Superior temporal gyrus (tissue), 1 donor: ENCODE results near the gene CENPL.

ENCODE experiments used
- DNase-seq: peaks from one replicate; pipeline ENCODE4 v3.0.0-alpha.2; 2016; ENCODE audit errors: extremely low spot score

Gene CENPL

DNA sequence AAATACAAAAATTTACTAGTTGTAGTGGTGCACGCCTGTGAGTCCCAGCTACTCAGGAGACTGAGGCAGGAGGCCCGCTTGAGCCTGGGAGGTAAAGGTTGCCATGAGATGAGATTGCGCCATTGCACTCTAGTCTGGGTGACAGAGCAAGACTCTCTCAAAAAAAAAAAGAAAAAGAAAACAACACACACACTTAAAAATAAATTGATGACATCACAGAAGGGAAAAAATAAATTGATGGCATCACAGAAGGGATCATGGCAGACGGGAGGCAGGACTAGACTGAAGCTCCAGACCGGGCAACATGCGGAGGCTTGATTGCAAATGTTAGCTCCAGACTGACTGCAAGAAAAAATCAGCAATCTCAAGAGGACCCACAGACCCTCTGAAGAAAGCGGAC is 66.6 kb downstream of the CENPL start:
- DNase-seq = no peak

- DNase-seq = no peak
These were observed 67.0 kb downstream of the CENPL start for GRCh38 chr1:173757666-173758065.

GRCh38 chr1:173753830-173754229 is 70.9 kb downstream of the CENPL start:
- no peak for DNase-seq
